Measurements from ENCODE around the gene RIGI.

- TF ChIP-seq CTCF (IDR thresholded peaks at IDR 0.05 in 2 of 3, conservative IDR thresholded peaks at IDR 0.05 in 1 of 3; ENCODE audit: insufficient read depth in 2 of 3, low read depth in 1 of 3, low read length in 3 of 3) (peak in 1 of 3 experiments; percentile 6; a peak in 1 of 6 replicates), CREB1 (IDR thresholded peaks at IDR 0.05) (peak; percentile 14; the same call in 1 of the 2 replicates), CREB1 (CRISPR knock-in tag; IDR thresholded peaks at IDR 0.05) (no peak), CEBPZ (IDR thresholded peaks at IDR 0.05; ENCODE audit: borderline replicate concordance, low read depth, low read length) (no peak), PURB (CRISPR knock-in tag; IDR thresholded peaks at IDR 0.05; ENCODE audit: low read depth) (no peak)
These were observed 26.3 kb upstream of the RIGI start, which contains the start of the genes SMIM27 and TOPORS for GRCh38 chr9:32552172-32552872.
